Hepatocyte (in vitro differentiated cells): Measurements from ENCODE around the gene PGGHG.
"Not testable (repeated sequence)": the region's sequence is repeated elsewhere in the genome, so short reads cannot be mapped to it uniquely, and the experiment has no call there.

Experiments used
- CTCF ChIP-seq: fragments of 200-600 bp; sonication (generic); IDR thresholded peaks from 2 replicates; pipeline ENCODE4 v1.5.1; 2016; ENCODE audit warnings: antibody characterized with exemption, mild to moderate bottlenecking; ENCODE audit not compliant: poor library complexity
- EZH2 ChIP-seq: fragments of 200-600 bp; sonication (generic); IDR thresholded peaks from 2 replicates; pipeline ENCODE4 v1.6.1; 2016; ENCODE audit warnings: antibody characterized with exemption, mild to moderate bottlenecking, borderline replicate concordance

DNA sequence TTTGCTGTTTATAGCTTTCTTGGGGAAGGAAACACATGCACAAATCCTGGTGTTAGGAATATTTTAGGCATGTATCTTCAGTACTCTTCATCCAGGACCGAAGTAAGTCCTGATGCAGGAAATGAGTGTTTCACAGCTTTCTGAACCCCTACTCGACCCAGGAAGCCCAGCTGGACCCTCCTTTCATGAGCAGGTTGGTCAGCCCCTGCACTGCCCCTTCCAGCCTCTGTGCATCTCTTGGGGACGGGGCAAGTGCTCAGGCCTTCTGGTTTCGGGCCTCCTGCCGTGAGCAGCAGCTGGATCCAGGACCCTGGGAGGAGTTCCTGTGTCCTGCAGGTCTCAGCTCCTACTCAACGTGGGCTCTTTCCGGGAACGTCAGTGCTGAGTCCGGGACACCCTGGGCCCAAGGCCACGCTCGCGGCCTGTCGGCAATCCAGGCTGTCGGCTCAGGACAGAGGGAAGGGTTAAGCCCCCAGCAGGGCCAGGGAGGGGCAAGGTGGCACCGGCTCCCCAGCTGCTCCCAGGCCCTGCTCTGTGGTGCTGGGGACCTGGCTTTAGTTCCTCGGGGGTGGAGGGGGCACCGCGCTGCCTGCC is 21.1 kb downstream of the PGGHG start:
- not testable (repeated sequence) for TF ChIP-seq CTCF, EZH2
